SK-N-SH treated with all-trans-retinoic acid at 6 μM for 48 hours (cell line): ENCODE results near the gene CADM1.

Experiments
- ATAC-seq: fragments of 200-7000 bp; cut with Tn5 transposase; 3 replicates; pipeline ENCODE4 v1.9.1; 2020; ENCODE audit warnings: mild to moderate bottlenecking, moderate library complexity
- ARNTL ChIP-seq: fragments of 450-650 bp; formaldehyde crosslinking; IDR thresholded peaks from 2 replicates; pipeline ENCODE4 v1.5.0; 2020; ENCODE audit warnings: low read depth, mild to moderate bottlenecking, moderate library complexity, borderline replicate concordance
- BACH2 ChIP-seq: fragments of 250-450 bp; sonication (Bioruptor Pico); IDR thresholded peaks from 2 replicates; pipeline ENCODE4 v1.9.0; 2021; ENCODE audit warnings: mild to moderate bottlenecking, borderline replicate concordance
- ESRRG ChIP-seq: fragments of 250-450 bp; sonication (Bioruptor Pico); IDR thresholded peaks from 2 replicates; pipeline ENCODE4 v1.6.1; 2021; ENCODE audit warnings: mild to moderate bottlenecking
- GLIS3 ChIP-seq: fragments of 250-450 bp; sonication (Bioruptor Pico); IDR thresholded peaks from 2 replicates; pipeline ENCODE4 v1.5.0; 2020; ENCODE audit warnings: mild to moderate bottlenecking, moderate library complexity
- ISL1 ChIP-seq: fragments of 250-450 bp; sonication (Bioruptor Pico); IDR thresholded peaks from 2 replicates; pipeline ENCODE4 v2.1.2; 2022; ENCODE audit warnings: mild to moderate bottlenecking, moderate library complexity
- OSR1 ChIP-seq: fragments of 250-450 bp; sonication (Bioruptor Pico); IDR thresholded peaks from 2 replicates; pipeline ENCODE4 v1.8.0; 2022; ENCODE audit warnings: moderate library complexity, mild to moderate bottlenecking, inconsistent platforms
- PPARA ChIP-seq: fragments of 250-450 bp; sonication (Bioruptor Pico); IDR thresholded peaks from 2 replicates; pipeline ENCODE4 v1.5.0; 2020; ENCODE audit warnings: mild to moderate bottlenecking, borderline replicate concordance
- RARB ChIP-seq: fragments of 250-450 bp; sonication (Bioruptor Pico); IDR thresholded peaks from 2 replicates; pipeline ENCODE4 v1.8.0; 2021; ENCODE audit warnings: mild to moderate bottlenecking, moderate library complexity
- SNAI2 ChIP-seq: fragments of 250-450 bp; sonication (Bioruptor Pico); IDR thresholded peaks from 2 replicates; pipeline ENCODE4 v1.5.0; 2020; ENCODE audit warnings: mild to moderate bottlenecking, moderate library complexity
- TOX ChIP-seq: fragments of 250-450 bp; sonication (Bioruptor Pico); IDR thresholded peaks from 2 replicates; pipeline ENCODE4 v1.8.0; 2021; ENCODE audit warnings: mild to moderate bottlenecking, moderate library complexity, borderline replicate concordance
- ZC3H10 ChIP-seq: fragments of 250-450 bp; sonication (Bioruptor Pico); IDR thresholded peaks from 2 replicates; pipeline ENCODE4 v1.5.1; 2021; ENCODE audit warnings: mild to moderate bottlenecking, moderate library complexity
- ZFP3 ChIP-seq: fragments of 250-450 bp; sonication (Bioruptor Pico); IDR thresholded peaks from 2 replicates; pipeline ENCODE4 v1.5.0; 2020; ENCODE audit warnings: mild to moderate bottlenecking, moderate library complexity
- ZFP30 ChIP-seq: fragments of 450-650 bp; formaldehyde crosslinking; IDR thresholded peaks from 2 replicates; pipeline ENCODE4 v1.5.0; 2022; ENCODE audit warnings: mild to moderate bottlenecking, moderate library complexity
- ZNF565 ChIP-seq: fragments of 450-650 bp; formaldehyde crosslinking; conservative IDR thresholded peaks from 2 replicates; pipeline ENCODE4 v1.5.0; 2020; ENCODE audit warnings: low read depth, mild to moderate bottlenecking, moderate library complexity
- ZNF70 ChIP-seq: fragments of 450-650 bp; formaldehyde crosslinking; IDR thresholded peaks from 2 replicates; pipeline ENCODE4 v1.5.0; 2020; ENCODE audit warnings: mild to moderate bottlenecking, moderate library complexity
- ZNF8 ChIP-seq: fragments of 450-650 bp; formaldehyde crosslinking; IDR thresholded peaks from 2 replicates; pipeline ENCODE4 v1.5.0; 2020; ENCODE audit warnings: mild to moderate bottlenecking, moderate library complexity
- TF ChIP-seq, protein P1 (sequence below): fragments of 250-450 bp; sonication (Bioruptor Pico); IDR thresholded peaks from 2 replicates; pipeline ENCODE4 v1.5.0; 2020; ENCODE audit warnings: mild to moderate bottlenecking, moderate library complexity
- TF ChIP-seq, protein P2 (sequence below): fragments of 250-450 bp; sonication (Bioruptor Pico); IDR thresholded peaks from 2 replicates; pipeline ENCODE4 v1.5.1; 2021; ENCODE audit warnings: mild to moderate bottlenecking, moderate library complexity
- TF ChIP-seq, protein P3 (sequence below): fragments of 250-450 bp; sonication (Bioruptor Pico); IDR thresholded peaks from 2 replicates; pipeline ENCODE4 v1.8.0; 2021; ENCODE audit warnings: low read depth, mild to moderate bottlenecking, moderate library complexity, borderline replicate concordance
- TF ChIP-seq, protein P4 (sequence below): fragments of 250-450 bp; sonication (Bioruptor Pico); IDR thresholded peaks from 2 replicates; pipeline ENCODE4 v1.5.1; 2020; ENCODE audit warnings: low read depth, mild to moderate bottlenecking, moderate library complexity
- TF ChIP-seq, protein P5 (sequence below): fragments of 250-450 bp; sonication (Bioruptor Pico); IDR thresholded peaks from 2 replicates; pipeline ENCODE4 v1.8.0; 2020; ENCODE audit warnings: mild to moderate bottlenecking, moderate library complexity, borderline replicate concordance

Gene CADM1

DNA sequence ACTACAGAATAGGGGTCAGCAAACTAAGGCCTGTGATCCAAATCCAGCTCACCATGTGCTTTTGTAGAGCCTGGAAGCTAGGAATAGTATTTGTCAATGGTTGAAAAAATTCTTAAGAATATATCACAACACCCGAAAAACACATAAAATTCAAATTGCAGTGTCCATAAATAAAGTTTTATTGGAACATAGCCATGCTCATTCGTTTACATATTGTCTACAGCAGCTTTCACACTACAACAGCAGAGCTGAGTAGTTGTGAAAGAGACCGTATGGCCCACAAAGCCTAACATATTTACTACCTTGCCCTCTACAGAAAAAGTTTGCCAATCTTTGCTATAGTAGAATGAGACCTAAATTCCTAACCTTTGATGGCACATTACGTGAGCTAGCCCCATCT is 125.7 kb downstream of the CADM1 start:
- TF ChIP-seq BACH2 (CRISPR knock-in tag) (no peak), GLIS3 (CRISPR knock-in tag) (no peak), ESRRG (CRISPR knock-in tag) (no peak), TOX (CRISPR knock-in tag) (no peak), OSR1 (CRISPR knock-in tag) (no peak), ARNTL (CRISPR knock-in tag) (no peak), ZNF70 (no peak), ISL1 (CRISPR knock-in tag) (no peak), RARB (CRISPR knock-in tag) (no peak), ZNF565 (CRISPR knock-in tag) (no peak), ZFP30 (CRISPR knock-in tag) (no peak)
- TF ChIP-seq, protein P1, sequence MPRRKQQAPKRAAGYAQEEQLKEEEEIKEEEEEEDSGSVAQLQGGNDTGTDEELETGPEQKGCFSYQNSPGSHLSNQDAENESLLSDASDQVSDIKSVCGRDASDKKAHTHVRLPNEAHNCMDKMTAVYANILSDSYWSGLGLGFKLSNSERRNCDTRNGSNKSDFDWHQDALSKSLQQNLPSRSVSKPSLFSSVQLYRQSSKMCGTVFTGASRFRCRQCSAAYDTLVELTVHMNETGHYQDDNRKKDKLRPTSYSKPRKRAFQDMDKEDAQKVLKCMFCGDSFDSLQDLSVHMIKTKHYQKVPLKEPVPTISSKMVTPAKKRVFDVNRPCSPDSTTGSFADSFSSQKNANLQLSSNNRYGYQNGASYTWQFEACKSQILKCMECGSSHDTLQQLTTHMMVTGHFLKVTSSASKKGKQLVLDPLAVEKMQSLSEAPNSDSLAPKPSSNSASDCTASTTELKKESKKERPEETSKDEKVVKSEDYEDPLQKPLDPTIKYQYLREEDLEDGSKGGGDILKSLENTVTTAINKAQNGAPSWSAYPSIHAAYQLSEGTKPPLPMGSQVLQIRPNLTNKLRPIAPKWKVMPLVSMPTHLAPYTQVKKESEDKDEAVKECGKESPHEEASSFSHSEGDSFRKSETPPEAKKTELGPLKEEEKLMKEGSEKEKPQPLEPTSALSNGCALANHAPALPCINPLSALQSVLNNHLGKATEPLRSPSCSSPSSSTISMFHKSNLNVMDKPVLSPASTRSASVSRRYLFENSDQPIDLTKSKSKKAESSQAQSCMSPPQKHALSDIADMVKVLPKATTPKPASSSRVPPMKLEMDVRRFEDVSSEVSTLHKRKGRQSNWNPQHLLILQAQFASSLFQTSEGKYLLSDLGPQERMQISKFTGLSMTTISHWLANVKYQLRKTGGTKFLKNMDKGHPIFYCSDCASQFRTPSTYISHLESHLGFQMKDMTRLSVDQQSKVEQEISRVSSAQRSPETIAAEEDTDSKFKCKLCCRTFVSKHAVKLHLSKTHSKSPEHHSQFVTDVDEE (CRISPR knock-in tag), result no peak
- TF ChIP-seq, all 23 proteins: peak for 0
- ATAC-seq, result no peak

DNA sequence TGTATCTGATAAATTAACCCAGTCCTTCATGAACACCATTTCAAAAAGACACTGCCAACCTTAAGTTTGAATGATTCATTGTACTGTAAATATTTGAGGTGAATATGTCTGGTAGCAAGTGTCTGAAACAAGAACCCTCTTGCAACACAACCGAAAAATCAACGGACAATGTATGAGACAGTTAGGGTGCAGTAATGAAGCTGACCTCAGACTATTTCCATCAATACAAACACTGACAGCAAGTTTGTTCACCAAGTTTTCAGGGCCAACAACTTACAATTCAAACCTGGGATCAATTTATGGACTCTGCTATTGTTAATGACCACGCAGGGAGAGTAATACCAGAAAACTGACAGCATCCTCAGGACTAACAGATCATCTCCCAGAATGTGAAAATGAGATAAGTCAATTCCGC is 126.3 kb downstream of the CADM1 start:
- TF ChIP-seq ZNF565 (CRISPR knock-in tag), result no peak
- no peak for TF ChIP-seq RARB (CRISPR knock-in tag)
- TF ChIP-seq, protein P1 (CRISPR knock-in tag), result no peak
- no peak for TF ChIP-seq ZNF8 (CRISPR knock-in tag)
- TF ChIP-seq, protein P2, sequence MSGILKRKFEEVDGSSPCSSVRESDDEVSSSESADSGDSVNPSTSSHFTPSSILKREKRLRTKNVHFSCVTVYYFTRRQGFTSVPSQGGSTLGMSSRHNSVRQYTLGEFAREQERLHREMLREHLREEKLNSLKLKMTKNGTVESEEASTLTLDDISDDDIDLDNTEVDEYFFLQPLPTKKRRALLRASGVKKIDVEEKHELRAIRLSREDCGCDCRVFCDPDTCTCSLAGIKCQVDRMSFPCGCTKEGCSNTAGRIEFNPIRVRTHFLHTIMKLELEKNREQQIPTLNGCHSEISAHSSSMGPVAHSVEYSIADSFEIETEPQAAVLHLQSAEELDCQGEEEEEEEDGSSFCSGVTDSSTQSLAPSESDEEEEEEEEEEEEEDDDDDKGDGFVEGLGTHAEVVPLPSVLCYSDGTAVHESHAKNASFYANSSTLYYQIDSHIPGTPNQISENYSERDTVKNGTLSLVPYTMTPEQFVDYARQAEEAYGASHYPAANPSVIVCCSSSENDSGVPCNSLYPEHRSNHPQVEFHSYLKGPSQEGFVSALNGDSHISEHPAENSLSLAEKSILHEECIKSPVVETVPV, result no peak
- TF ChIP-seq GLIS3 (CRISPR knock-in tag), result no peak
- TF ChIP-seq ISL1 (CRISPR knock-in tag), result no peak
- TF ChIP-seq SNAI2 (CRISPR knock-in tag), result no peak
- TF ChIP-seq OSR1 (CRISPR knock-in tag), result no peak
- TF ChIP-seq PPARA (CRISPR knock-in tag), result no peak
- no peak for TF ChIP-seq ZNF70
- no peak for TF ChIP-seq ZFP3 (CRISPR knock-in tag)
- TF ChIP-seq ZFP30 (CRISPR knock-in tag), result no peak
- TF ChIP-seq ZC3H10 (CRISPR knock-in tag), result no peak
- TF ChIP-seq, protein P3, sequence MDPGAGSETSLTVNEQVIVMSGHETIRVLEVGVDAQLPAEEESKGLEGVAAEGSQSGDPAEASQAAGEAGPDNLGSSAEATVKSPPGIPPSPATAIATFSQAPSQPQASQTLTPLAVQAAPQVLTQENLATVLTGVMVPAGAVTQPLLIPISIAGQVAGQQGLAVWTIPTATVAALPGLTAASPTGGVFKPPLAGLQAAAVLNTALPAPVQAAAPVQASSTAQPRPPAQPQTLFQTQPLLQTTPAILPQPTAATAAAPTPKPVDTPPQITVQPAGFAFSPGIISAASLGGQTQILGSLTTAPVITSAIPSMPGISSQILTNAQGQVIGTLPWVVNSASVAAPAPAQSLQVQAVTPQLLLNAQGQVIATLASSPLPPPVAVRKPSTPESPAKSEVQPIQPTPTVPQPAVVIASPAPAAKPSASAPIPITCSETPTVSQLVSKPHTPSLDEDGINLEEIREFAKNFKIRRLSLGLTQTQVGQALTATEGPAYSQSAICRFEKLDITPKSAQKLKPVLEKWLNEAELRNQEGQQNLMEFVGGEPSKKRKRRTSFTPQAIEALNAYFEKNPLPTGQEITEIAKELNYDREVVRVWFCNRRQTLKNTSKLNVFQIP, result no peak
- TF ChIP-seq, protein P4, sequence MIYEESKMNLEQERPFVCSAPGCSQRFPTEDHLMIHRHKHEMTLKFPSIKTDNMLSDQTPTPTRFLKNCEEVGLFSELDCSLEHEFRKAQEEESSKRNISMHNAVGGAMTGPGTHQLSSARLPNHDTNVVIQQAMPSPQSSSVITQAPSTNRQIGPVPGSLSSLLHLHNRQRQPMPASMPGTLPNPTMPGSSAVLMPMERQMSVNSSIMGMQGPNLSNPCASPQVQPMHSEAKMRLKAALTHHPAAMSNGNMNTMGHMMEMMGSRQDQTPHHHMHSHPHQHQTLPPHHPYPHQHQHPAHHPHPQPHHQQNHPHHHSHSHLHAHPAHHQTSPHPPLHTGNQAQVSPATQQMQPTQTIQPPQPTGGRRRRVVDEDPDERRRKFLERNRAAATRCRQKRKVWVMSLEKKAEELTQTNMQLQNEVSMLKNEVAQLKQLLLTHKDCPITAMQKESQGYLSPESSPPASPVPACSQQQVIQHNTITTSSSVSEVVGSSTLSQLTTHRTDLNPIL (CRISPR knock-in tag), result no peak
- TF ChIP-seq, protein P5, sequence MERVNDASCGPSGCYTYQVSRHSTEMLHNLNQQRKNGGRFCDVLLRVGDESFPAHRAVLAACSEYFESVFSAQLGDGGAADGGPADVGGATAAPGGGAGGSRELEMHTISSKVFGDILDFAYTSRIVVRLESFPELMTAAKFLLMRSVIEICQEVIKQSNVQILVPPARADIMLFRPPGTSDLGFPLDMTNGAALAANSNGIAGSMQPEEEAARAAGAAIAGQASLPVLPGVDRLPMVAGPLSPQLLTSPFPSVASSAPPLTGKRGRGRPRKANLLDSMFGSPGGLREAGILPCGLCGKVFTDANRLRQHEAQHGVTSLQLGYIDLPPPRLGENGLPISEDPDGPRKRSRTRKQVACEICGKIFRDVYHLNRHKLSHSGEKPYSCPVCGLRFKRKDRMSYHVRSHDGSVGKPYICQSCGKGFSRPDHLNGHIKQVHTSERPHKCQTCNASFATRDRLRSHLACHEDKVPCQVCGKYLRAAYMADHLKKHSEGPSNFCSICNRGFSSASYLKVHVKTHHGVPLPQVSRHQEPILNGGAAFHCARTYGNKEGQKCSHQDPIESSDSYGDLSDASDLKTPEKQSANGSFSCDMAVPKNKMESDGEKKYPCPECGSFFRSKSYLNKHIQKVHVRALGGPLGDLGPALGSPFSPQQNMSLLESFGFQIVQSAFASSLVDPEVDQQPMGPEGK (CRISPR knock-in tag), result no peak
- no peak for ATAC-seq
